Cardiac muscle cell (in vitro differentiated cells and primary cell): ENCODE measurements around the gene COMMD9. TPM values are rescaled to one million over a fixed set of nuclear protein-coding genes. Genes with fewer than 3 reads are reported as not detected.

Experiments
- DNase-seq, 2 donors: peaks; one replicate each; pipeline versions ENCODE4 v3.0.0 to v3.0.0-alpha.2; 2010 to 2017; ENCODE audit warnings: low read depth in 1 of 2, low spot score in 1 of 2
- H3K27ac ChIP-seq: fragments of 200-600 bp; sonication (generic); 2 replicates; pipeline ENCODE4 v1.5.1; 2016
- H3K27me3 ChIP-seq: fragments of 200-600 bp; sonication (generic); 2 replicates; pipeline ENCODE4 v1.6.0; 2016; ENCODE audit warnings: control low read depth
- H3K36me3 ChIP-seq: fragments of 200-600 bp; sonication (generic); 2 replicates; pipeline ENCODE4 v1.5.1; 2016; ENCODE audit warnings: control low read depth
- H3K4me1 ChIP-seq: fragments of 200-600 bp; sonication (generic); 2 replicates; pipeline ENCODE4 v1.8.1; 2017; ENCODE audit warnings: low read depth, mild to moderate bottlenecking, mixed run types
- H3K4me3 ChIP-seq: fragments of 200-600 bp; sonication (generic); 2 replicates; pipeline ENCODE4 v1.5.1; 2016; ENCODE audit warnings: mild to moderate bottlenecking
- H3K9me3 ChIP-seq: fragments of 200-600 bp; sonication (generic); 2 replicates; pipeline ENCODE4 v1.5.1; 2017; ENCODE audit warnings: low read depth, mild to moderate bottlenecking, control low read depth
- polyA plus RNA-seq: library from polyadenylated mRNA; unstranded; fragments of >200 nt; fragmentation: Nextera tagmentation; extraction: Ambion mirVana; gene quantifications from 2 replicates; pipeline ENCODE4 v1.2.1, GENCODE V29; 2016
- total RNA-seq: library from RNA; depleted of rRNA; stranded (reverse); fragments of >200 nt; gene quantifications from 2 replicates; pipeline ENCODE4 v1.2.3, GENCODE V29; 2016
- TF ChIP-seq, protein P1 (sequence below): IDR thresholded peaks from 2 replicates; pipeline ENCODE4 v1.5.1; 2012; ENCODE audit warnings: low read depth, mild to moderate bottlenecking, low read length

COMMD9 gene
- total and polyA plus RNA-seq, 2 experiments from 2014 or later: 34.2 to 84.9 TPM

DNA sequence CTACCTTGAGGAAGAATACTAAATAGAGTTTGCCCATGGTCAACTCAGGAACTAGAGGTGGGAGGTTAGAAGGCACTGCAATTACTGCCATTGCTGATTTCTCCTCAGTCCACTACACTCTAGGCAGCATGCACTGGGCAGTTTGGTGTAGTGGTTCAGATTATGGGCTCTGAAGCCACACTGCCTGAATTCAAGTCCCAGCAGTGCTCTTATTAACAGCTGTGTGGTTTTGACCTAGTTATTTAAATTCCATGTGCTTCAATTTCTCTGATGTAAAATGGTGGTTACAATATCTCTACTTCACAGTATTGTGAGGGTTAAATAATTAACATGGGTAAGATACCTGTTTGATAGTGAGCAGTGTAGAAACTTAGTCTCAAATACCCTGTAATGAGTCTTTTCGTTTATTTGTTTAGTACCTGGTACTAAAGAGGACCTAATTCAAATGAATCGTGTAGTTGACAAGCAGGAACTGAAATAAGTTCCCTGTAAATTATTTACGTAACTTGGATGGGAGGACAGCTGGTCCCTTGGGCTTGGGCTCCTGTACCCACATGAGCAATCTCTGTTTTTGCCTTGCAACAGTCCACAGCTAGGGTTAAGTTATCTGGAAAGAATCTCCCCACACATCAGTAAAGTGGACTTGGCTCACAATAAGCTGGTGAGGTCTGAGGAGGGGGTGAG is 24.7 kb upstream of the COMMD9 start:
- TF ChIP-seq, protein P1, sequence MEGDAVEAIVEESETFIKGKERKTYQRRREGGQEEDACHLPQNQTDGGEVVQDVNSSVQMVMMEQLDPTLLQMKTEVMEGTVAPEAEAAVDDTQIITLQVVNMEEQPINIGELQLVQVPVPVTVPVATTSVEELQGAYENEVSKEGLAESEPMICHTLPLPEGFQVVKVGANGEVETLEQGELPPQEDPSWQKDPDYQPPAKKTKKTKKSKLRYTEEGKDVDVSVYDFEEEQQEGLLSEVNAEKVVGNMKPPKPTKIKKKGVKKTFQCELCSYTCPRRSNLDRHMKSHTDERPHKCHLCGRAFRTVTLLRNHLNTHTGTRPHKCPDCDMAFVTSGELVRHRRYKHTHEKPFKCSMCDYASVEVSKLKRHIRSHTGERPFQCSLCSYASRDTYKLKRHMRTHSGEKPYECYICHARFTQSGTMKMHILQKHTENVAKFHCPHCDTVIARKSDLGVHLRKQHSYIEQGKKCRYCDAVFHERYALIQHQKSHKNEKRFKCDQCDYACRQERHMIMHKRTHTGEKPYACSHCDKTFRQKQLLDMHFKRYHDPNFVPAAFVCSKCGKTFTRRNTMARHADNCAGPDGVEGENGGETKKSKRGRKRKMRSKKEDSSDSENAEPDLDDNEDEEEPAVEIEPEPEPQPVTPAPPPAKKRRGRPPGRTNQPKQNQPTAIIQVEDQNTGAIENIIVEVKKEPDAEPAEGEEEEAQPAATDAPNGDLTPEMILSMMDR: no peak
- Histone ChIP-seq H3K4me1 (no peaks in the 10 kb centered on the region), H3K27ac (no peak overlapping the region), H3K4me3 (no peak overlapping the region), H3K9me3 (no peaks in the 10 kb centered on the region), H3K27me3 (peaks cover 37% of the 10 kb centered on the region), H3K36me3 (no peaks in the 10 kb centered on the region)
- DNase-seq: no peak

DNA sequence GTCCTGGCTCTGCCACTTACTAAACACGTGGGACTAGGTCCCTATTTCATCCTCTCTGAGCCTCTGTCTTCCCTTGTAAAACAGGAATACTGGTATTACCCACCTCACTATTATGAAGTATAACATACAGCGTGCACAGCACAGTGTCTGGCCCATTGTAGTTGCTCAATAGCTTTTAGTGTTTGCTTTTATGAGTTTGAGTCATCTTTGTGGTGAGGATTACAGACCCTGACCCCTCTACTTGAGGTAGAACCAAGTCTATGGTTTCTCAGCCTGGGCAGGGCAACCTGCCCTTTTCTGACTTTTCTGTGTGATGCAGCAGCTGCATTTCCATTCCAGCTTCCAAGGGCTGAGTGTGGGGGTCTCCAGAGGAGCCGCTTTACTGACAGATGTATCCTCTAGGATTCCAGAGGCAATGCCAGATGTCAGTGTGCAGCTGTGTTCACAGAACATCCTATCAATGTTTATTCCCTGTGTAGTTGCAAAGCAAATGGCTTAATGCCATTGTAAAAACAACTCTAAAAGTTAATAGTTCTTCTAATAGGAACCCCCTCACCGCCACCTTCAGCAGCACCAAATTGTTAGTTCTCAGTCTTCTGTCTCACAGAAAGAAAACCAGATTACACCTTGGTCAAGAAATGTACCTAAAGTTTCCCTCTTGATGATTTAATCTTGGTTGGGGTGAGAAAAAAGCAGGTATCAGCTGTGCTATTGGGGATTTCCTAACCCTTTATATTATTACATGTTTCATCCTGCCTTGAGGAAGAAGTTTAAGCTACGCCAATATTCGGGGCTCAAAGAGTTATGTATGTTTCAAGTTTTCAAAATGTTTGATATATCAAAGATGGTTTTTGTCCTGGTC is 23.6 kb upstream of the COMMD9 start:
- no peaks in the 10 kb centered on the region for H3K4me1 ChIP-seq
- H3K27me3 ChIP-seq: peaks cover 42% of the 10 kb centered on the region
- TF ChIP-seq, protein P1: no peak
- H3K9me3 ChIP-seq: no peaks in the 10 kb centered on the region
- no peak overlapping the region for H3K27ac ChIP-seq
- no peak overlapping the region for H3K4me3 ChIP-seq
- DNase-seq: peak in 1 of 2 donors; percentile 60
- no peaks in the 10 kb centered on the region for H3K36me3 ChIP-seq

DNA sequence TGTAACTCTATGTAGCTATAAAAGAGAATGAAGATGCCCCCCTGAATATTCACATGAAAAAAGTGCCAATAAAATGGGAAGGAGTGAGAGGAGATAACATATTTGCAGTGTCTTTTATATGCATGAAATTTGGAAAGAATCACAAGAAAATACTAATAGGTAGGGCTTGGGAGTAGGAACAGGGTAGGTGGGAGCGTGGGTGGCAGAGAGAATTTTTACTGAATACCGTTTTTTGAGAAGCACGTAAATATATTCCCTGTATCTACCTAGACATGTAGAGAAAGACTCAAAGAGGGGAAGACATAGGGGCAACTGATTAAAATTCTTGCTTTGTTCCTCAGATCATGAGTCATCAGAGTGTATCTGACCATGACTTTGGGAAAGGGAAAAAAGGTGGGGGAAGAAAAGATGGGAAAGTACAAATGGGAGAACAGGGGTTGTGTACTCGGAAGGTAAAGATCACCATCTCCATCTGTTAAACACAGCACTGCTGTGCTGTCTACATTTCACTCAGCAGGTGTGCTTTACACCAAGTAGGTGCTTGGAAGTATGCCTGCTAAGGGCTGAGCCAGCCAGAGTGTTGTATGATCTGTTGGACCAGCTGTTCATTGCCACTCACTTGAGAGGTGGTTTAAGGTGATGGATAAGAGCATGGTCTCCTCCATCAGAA is 22.8 kb upstream of the COMMD9 start:
- no peak for DNase-seq
- H3K27ac ChIP-seq: no peak overlapping the region

DNA sequence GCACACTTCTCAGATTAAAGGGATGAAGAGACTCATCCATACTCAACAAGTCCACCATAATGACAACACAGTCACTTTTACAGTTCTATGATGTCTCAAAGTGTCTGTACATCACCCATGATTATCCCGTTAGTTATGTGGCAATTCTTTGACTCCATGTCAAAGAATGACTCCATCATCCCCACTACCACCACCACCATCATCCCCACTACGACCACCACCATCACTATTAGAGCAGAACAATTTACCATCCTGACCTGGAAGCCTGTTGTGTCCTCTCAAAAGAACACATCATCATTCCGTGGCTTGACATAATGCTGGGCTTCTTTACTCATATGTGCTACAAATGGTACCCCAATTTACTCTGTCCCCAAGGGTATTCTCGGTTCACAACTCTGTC is 20.6 kb upstream of the COMMD9 start:
- Histone ChIP-seq H3K4me1 (no peaks in the 10 kb centered on the region), H3K27me3 (peaks cover 41% of the 10 kb centered on the region), H3K4me3 (no peak overlapping the region), H3K36me3 (no peaks in the 10 kb centered on the region), H3K9me3 (no peaks in the 10 kb centered on the region), H3K27ac (no peak overlapping the region)
- TF ChIP-seq, protein P1: no peak
- no peak for DNase-seq

More for the DNA sequence above, 22.8 kb upstream of the COMMD9 start:
- Histone ChIP-seq H3K4me1 (no peaks in the 10 kb centered on the region), H3K27me3 (peaks cover 46% of the 10 kb centered on the region), H3K9me3 (no peaks in the 10 kb centered on the region), H3K36me3 (no peaks in the 10 kb centered on the region), H3K4me3 (no peak overlapping the region)
- TF ChIP-seq, protein P1: no peak

DNA sequence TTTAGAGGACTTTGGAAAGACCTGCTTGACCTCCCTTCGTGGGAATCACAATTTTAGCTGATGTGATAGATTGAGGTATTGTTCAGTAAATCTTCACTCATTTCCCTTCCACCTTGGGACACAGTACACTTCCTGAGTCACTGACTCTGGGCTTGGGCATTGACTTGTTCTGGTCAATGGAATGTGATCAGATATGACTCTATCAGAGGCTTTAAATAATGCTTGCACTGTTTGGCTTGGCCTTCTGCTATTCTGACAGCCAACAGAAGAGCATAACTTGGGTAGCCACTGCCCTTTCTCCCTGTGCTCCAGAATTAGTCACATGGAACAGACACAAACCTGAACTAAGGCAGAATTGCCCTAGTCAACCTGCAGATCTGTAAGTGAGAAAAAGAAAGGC is 19.4 kb upstream of the COMMD9 start:
- no peak for DNase-seq
- no peaks in the 10 kb centered on the region for H3K36me3 ChIP-seq
- TF ChIP-seq, protein P1: no peak

More for the DNA sequence above, 19.4 kb upstream of the COMMD9 start:
- Histone ChIP-seq H3K4me3 (no peak overlapping the region), H3K9me3 (no peaks in the 10 kb centered on the region), H3K4me1 (no peaks in the 10 kb centered on the region), H3K27ac (no peak overlapping the region), H3K27me3 (peaks cover 38% of the 10 kb centered on the region)
